NCI-H128 (cell line): ENCODE measurements around the gene SIX5.

Experiments
- DNase-seq: peaks from one replicate; lab custom pipeline; 2025; ENCODE audit not compliant: unreplicated experiment; lab: John Stamatoyannopoulos, UW

The SIX5 gene

DNA sequence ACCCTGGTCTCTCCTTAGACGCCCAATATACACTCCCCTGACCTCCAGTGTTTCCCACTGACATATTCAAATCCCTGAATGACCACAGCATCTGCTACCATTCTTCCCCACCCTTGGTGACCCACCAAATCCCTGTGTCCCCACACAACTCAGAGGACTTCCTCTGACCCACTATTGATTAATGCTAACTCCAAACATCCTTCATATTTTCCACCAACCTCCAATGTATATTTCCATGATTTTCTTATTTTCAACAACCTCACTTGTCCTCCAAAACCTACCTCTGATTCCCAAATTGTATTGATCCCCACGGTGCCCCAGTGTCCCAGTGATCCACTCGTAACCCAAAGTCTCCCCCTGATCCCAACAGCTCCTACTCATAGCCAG, 24.1 kb upstream of the SIX5 start:
- DNase-seq: no peak

DNA sequence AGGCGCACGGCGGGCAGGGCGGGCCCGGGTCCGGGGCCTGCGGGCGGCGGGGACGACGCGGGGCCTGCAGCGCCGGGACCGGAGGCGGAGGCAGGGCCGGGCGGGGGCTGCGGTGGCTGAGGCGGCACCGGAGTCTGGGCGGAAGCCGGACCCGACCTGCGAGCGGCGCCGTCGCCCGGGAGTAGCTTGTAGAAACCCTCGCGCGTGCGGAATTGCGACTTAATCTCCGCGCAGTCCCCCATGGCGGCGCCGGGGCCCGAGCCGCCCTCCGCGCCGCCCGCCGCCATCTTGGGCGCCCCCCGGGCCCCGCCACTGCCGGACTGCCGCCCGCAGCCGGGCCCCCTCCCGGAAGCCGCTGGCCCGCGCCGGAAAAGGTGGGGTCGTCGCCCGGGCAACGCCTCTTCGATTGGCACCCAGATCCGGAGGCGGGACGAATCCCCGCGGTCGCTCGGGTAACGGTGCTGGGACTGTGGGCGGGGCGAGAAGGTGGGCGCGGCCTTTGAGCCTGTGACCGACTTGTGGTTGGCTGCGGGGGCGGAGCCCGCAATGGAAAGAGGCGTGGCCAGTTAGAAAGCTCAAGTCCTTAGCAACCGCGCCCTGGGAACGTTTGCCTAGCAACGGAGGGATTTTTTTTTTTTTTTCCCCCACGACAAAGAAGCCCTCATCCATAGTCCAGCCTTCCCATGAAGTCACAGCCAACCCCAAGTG, 23.6 kb upstream of the SIX5 start, which contains the start of gene DMWD:
DMWD (minus strand) TSS at position 376 of the 708 bp plus-strand sequence; CDS start at position 287, 89 bp downstream.
- peak; percentile 98 for DNase-seq

DNA sequence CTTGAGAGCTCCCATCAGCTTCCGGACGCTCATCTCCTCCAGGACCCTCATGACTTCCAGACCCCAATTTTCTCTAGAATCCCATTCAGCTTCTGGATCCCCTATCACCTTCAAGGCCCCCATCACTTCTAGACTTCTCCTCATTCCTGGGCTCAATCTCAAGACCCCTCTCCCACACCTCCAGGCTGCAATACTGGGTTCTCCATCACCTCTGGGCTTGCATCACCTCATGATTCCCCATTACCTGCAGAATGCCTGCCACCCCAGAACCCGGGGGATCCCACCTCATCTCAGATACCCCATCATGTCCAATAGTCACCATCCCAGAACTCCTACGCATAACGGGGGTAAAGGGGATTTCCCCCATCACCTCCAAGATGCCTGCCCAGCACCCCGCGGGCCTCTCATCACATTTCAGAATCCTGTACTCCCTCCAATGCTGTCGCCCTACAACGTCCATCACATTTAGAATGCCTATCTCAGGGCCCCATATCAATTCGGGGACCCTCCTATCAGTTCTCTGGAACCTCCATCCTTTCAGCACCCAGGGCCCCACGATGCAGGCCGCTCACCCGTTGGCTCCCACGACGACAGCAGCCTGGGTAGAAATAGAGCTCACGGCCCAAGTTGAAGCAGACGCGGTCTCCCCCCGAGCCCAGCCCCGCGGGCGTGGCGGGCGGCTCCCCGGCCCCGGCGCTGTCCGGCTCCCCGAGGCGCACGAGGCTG, 22.9 kb upstream of the SIX5 start:
- DNase-seq: no peak

DNA sequence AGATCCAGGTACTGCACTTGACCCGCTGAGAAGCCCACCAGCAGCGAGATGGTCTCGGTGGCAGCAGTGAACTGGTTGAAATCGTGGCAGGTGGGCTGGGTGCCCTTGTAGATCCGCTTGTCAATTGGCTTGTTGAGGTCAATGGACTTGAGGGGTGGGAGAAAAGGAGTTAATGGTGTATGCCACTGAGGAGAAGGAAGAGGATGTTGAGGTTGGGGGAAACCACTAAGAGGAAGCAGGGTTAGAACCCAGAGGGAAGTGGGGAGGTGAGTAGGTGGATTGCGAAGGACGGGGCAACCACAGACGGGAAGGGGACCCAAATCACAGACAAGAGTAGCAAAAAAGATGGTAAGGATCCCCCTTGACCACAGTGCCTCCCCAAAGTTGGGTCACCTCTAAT, 21.9 kb upstream of the SIX5 start:
- DNase-seq: no peak

DNA sequence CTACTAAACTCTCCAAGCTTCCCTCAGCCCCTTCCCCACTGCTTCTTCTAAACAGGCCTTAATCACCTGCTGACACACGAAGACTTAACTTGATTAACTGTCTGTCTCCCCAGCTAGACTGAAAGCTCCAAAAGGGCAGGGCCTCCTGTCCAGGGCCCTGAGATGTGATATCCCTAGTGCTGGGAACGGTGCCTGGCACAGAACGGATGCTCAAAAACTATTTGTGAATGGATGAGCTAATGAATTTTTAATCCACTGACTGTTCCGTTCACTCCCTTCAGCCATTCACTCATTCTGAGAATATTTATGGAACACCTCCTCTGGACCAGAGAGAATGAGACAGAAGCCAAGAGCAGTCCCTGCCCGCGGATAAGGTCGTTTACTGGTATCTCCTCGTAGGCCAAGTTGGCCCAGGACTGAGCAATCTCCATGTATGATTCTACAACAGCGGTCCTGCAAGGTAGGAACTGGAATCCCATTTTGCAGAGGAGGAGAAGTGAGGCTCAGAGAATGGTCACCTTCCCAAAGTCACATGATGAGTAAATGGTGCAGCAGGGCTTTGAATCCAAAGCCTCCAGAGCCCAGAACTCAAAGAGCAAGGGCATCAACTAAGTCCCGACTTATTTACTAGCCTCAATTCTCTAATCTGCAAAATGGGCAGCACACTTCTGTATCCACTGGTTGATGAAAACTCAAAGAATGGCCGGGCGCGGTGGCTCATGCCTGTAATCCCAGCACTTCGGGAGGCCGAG, 20.2 kb upstream of the SIX5 start:
- DNase-seq: no peak

DNA sequence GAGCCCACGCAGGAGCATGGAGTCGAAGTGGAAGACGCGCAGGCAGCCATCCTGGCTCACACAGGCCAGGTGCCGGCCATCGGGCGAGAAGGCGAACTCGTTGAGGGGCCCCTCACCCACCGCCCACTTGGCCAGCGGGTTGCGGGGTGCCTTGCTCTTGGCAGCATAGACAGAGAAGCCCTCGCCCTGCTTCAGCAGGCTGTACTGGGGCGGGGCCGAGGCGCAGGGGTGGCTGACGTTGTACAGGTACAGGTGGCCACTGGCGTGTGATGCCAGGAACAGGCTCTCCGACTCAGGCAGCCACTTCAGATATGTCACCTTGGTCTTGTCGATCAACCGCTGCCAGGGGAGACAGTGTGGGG, 17.5 kb upstream of the SIX5 start:
- DNase-seq: no peak

GRCh38 chr19:45785781-45786532, 16.9 kb upstream of the SIX5 start:
- no peak for DNase-seq

DNA sequence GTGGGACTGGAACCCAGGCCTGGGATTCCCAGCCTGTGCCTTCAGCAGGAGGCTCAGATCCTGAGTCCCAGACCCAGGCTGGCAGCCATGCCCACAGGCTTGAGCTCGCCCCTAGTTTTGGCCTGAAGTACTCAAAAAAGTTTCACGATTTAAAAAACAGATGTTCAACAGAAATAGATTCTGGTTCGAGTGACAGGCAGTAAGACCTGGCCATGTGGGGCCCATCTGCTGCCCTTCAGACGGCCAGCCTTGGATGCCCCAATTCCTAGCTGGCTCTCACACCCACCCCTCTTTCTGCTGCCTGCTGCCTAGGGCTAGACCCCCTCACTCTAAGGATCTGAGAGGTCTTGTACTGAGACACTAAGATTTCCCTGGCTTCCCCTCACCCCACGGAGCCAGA, 16.0 kb upstream of the SIX5 start:
- no peak for DNase-seq

GRCh38 chr19:45784096-45784495, 15.0 kb upstream of the SIX5 start:
- DNase-seq: no peak

GRCh38 chr19:45782820-45783785, 14.1 kb upstream of the SIX5 start:
- DNase-seq: no peak

DNA sequence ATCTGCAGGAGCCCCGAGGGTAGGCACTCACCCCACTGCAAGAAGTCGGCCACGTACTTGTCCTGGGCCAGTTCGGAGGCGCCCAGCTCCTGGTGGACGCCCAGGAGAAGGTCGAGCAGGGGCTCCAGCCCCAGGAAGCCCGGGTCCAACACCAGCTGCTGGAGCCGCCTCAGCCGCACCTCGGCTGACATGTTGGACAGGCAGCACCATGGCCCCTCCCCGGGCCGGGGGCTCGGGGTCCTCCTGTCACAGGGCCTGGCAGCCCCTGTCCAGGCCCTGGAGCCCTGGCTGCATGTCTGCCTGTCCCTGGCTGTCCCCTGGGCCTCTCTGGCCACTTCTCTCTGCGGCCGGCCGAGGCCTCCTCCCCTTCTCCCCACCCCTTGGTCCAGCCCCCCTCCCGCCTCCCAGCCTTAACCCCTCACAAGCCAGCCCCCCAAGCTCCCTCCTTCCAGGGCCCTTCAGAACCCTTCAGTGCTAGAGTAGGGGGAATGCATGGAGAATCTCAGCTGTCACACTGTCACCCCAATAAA, 13.2 kb upstream of the SIX5 start, which contains the start of gene DMPK:
DMPK (minus strand) TSS at position 329 of the 530 bp plus-strand sequence; CDS start at position 191, 138 bp downstream.
- no peak for DNase-seq

- peak; percentile 39 for DNase-seq
Measured at GRCh38 chr19:45781214-45782161, 12.4 kb upstream of the SIX5 start.

GRCh38 chr19:45780448-45781213, 11.6 kb upstream of the SIX5 start:
- DNase-seq: no peak

DNA sequence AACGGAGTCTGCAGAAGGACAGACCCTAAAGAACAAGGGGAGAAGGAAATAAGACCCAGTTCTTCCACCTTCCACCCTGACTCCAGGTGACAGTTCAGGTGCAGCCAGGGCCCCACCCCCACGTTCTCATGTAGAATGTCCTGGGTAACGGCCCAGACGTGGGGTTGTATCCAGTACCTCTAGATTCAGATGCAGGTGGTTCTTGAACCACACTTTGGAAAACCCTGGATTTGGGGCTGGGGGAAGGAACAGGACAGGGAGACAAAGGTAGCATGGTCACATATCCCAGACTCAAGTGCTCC, 11.0 kb upstream of the SIX5 start:
- DNase-seq: no peak

DNA sequence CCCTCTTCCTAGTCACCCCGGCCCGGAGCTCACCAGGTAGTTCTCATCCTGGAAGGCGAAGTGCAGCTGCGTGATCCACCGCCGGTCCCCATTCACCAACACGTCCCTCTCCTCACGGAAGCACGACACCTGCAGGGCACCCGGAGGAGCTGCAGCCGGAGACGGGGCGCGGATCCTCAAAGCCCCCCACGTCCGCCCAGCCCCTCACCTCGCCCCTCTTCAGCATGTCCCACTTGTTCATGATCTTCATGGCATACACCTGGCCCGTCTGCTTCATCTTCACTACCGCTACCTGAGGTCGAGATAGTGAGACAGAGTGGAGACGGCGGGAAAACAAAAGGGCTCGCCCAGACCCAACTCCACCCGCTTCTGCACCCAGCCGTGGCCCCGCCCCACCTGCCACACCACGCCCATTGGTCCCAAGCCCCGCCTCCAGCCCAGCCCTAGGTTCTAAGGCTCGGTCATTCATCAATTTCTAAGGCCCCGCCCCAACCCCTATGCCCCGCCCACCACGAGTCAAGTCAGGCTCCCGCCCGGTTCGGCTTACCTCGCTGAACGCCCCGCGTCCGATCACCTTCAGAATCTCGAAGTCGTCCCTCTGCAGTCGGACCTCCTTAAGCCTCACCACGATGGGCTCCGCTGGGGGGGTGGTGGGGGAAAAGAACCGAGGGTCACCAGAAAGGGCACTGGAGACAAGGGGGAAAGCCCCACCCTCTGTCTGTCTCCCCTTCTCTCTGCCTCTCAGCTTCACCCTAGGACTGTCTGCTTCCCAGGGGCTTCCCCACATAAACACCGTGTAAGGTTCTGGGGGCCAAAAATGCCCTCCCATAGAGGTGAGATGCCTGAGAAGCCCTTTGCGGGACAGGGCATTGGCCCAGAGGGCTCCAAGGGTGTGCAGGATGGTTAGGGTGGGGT, 10.4 kb upstream of the SIX5 start:
- no peak for DNase-seq

DNA sequence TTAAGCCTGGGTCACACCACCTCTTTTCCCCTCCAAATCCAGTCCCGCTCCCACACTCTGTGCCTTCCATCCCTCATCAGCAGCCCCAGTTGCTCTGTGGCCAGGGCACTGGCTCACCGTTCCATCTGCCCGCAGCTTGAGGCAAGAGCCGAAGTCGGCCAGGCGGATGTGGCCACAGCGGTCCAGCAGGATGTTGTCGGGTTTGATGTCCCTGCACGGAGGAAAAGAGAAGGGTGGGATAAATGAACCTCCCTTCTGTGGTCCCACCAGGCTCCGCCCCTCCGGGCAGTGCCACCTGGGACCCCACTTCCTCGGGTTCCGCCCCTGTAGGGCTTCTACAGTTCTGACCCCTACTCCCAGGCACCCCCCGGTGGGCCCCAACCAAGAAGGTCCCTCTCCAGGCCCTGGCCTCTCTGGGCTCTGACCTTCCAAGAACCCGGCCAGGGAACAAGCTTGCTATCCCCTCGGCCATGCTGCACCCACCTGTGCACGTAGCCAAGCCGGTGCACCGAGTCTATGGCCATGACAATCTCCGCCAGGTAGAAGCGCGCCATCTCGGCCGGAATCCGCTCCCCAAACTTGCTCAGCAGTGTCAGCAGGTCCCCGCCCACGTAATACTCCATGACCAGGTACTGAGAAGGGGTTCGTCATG, 9.1 kb upstream of the SIX5 start:
- DNase-seq: no peak
